Spinal cord (tissue), 10 donors: ENCODE data around the gene UST. TPM values are rescaled to one million over a fixed set of nuclear protein-coding genes. Genes with fewer than 3 reads are reported as not detected.

Experiments used
- DNase-seq, 6 donors: peaks; one replicate each; pipeline versions ENCODE4 v3.0.0 to v3.0.0-alpha.2; 2013 to 2015; ENCODE audit warnings: low spot score in 6 of 6, low read depth in 4 of 6
- H3K27ac ChIP-seq: one replicate; pipeline ENCODE4 v1.5.1; 2013; ENCODE audit warnings: low read depth, low read length, control low read depth
- H3K27me3 ChIP-seq: one replicate; pipeline ENCODE4 v1.6.1; 2013; ENCODE audit warnings: low read length; ENCODE audit not compliant: control insufficient read depth, insufficient read depth
- H3K36me3 ChIP-seq: one replicate; pipeline ENCODE4 v1.6.1; 2013; ENCODE audit warnings: low read length; ENCODE audit not compliant: control insufficient read depth, insufficient read depth
- H3K4me1 ChIP-seq: one replicate; pipeline ENCODE4 v1.6.1; 2013; ENCODE audit warnings: low read length; ENCODE audit not compliant: control insufficient read depth, insufficient read depth
- H3K4me3 ChIP-seq: one replicate; pipeline ENCODE4 v1.5.1; 2013; ENCODE audit warnings: low read depth, low read length, control low read depth
- H3K9me3 ChIP-seq: one replicate; pipeline ENCODE4 v1.6.1; 2013; ENCODE audit warnings: low read length; ENCODE audit not compliant: control insufficient read depth, insufficient read depth
- WGBS: methylation state at CpG from one replicate; pipeline ENCODE4 v1.1.5; 2013; ENCODE audit warnings: missing lambda C conversion rate; ENCODE audit not compliant: insufficient coverage; 5-methylcytosine and 5-hydroxymethylcytosine counted together
- polyA plus RNA-seq, 2 donors: library from polyadenylated mRNA; unstranded; fragments of 120-200 nt; gene quantifications; one replicate each; pipeline ENCODE4 v1.2.1, GENCODE V29; 2013; ENCODE audit not compliant: insufficient read length in 2 of 2
- total RNA-seq, 2 donors: library from RNA; depleted of rRNA in 1 of 2; stranded (reverse); fragments of 120-200 nt in 1 of 2; fragments of >200 nt in 1 of 2; gene quantifications; one replicate each; pipeline versions ENCODE4 v1.2.3 to v1.2.4, GENCODE V29; 2013 to 2014
- donor health status: healthy.

UST gene
- total and polyA plus RNA-seq, 4 donors: 21.5 to 28.9 (median 23.5) TPM

GRCh38 chr6:148708707-148709106 lies 38.1 kb upstream of the UST start:
- no CpG with 5 or more reads among the region's 1 CpG for WGBS
- DNase-seq: peak in 1 of 6 donors; percentile 24
- no peak overlapping the region for H3K4me3 ChIP-seq
- H3K9me3 ChIP-seq: no peaks in the 10 kb centered on the region
- peak overlapping the region; percentile 74 for H3K27ac ChIP-seq
- no peaks in the 10 kb centered on the region for H3K27me3 ChIP-seq
- H3K36me3 ChIP-seq: no peaks in the 10 kb centered on the region
- H3K4me1 ChIP-seq: no peaks in the 10 kb centered on the region

DNA sequence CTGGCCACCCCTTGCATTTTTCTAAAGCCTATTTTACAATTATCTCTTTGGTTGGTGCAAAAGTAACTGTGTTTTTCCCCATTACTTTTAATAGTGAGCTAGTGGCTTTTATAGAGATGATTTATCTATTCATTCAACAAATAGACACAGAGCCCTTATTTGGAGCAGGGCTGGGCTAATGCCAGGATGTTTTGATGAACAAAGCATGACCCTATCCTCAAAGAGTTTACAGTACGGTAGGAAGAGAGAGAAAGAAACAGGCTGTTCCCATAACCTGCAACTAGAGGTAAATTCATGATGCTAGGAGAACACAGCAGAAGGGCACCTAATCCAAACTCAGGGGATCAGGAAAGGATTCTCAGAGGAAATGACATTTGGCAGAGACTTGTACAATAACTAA lies 37.3 kb upstream of the UST start:
- H3K36me3 ChIP-seq: no peaks in the 10 kb centered on the region
- no peak overlapping the region for H3K4me3 ChIP-seq
- peak overlapping the region; percentile 83 for H3K27ac ChIP-seq
- no peak for DNase-seq
- WGBS: no CpG with 5 or more reads among the region's 1 CpG
- no peaks in the 10 kb centered on the region for H3K27me3 ChIP-seq
- H3K9me3 ChIP-seq: no peaks in the 10 kb centered on the region
- no peaks in the 10 kb centered on the region for H3K4me1 ChIP-seq

GRCh38 chr6:148711833-148712654 lies 34.8 kb upstream of the UST start:
- H3K4me1 ChIP-seq: no peaks in the 10 kb centered on the region
- H3K27ac ChIP-seq: no peak overlapping the region
- no peaks in the 10 kb centered on the region for H3K36me3 ChIP-seq
- whole genome bisulfite sequencing: no CpG with 5 or more reads among the region's 5 CpGs
- no peak overlapping the region for H3K4me3 ChIP-seq
- DNase-seq: no peak
- no peaks in the 10 kb centered on the region for H3K27me3 ChIP-seq
- H3K9me3 ChIP-seq: no peaks in the 10 kb centered on the region

DNA sequence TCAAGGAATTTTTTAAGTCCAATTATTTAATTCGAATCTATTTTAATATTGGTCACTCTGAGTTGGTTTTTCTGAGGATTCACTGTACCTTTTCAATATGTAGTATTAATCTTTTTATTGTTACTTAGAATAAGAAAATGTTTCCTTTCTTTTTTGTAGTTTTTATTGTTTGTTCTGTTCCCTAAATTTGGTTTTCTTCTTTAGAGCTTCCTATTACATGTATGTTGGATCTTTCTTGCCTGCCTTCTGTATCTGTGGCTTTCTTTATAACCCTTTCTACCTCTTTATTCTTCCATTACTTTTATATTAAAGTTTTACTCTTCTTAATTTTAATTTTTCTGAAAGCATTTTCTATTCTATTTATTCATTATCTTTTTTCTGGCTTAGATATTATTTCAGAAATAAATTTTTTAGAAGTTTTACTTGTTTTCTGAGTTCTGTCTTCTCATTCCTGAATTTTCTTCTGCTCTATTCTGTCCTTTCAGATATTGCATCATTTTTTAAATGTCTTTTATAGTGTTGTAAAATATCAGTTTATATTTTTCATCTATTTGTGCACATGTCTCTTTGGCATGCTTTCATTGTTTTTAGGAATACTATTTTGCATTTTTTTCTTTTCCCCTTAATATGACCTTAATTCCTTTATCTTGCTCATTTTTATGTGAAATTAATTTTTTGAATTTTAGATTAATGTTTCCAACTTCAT lies 33.6 kb upstream of the UST start:
- no peaks in the 10 kb centered on the region for H3K9me3 ChIP-seq
- no peak overlapping the region for H3K27ac ChIP-seq
- no peaks in the 10 kb centered on the region for H3K27me3 ChIP-seq
- no CpG with 5 or more reads among the region's 1 CpG for WGBS
- no peak for DNase-seq
- H3K4me1 ChIP-seq: no peaks in the 10 kb centered on the region
- no peak overlapping the region for H3K4me3 ChIP-seq
- no peaks in the 10 kb centered on the region for H3K36me3 ChIP-seq

DNA sequence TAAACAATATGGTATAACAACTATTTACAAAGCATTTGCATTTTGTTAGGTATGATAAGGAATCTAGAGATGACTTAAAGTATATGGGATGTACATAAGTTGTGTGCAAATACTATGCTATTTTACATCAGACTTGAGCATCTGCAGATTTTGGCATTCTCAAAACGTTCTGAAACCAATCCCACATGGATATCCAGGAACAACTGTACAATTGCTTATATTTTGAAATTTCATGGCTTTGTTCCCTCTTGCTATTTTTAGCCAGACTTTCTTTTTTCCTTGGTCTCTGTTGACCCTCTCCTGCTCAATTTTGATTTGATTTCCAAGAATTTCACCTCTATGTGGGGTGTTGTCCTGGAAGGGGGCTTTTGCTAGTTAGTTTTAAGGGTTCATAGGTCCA lies 32.9 kb upstream of the UST start:
- no peak overlapping the region for H3K27ac ChIP-seq
- H3K4me1 ChIP-seq: no peaks in the 10 kb centered on the region
- DNase-seq: peak in 1 of 6 donors; percentile 19

GRCh38 chr6:148716811-148717210 lies 30.0 kb upstream of the UST start:
- no peak for DNase-seq
- Histone ChIP-seq H3K9me3 (no peaks in the 10 kb centered on the region), H3K4me1 (no peaks in the 10 kb centered on the region), H3K27me3 (no peaks in the 10 kb centered on the region), H3K27ac (no peak overlapping the region), H3K4me3 (no peak overlapping the region), H3K36me3 (no peaks in the 10 kb centered on the region)
- no CpG with 5 or more reads among the region's 1 CpG for WGBS

More for the DNA sequence above, 32.9 kb upstream of the UST start:
- H3K27me3 ChIP-seq: no peaks in the 10 kb centered on the region
- 67% methylated on average over 1 of the region's 1 CpG for WGBS
- no peaks in the 10 kb centered on the region for H3K9me3 ChIP-seq
- H3K36me3 ChIP-seq: no peaks in the 10 kb centered on the region
- no peak overlapping the region for H3K4me3 ChIP-seq

DNA sequence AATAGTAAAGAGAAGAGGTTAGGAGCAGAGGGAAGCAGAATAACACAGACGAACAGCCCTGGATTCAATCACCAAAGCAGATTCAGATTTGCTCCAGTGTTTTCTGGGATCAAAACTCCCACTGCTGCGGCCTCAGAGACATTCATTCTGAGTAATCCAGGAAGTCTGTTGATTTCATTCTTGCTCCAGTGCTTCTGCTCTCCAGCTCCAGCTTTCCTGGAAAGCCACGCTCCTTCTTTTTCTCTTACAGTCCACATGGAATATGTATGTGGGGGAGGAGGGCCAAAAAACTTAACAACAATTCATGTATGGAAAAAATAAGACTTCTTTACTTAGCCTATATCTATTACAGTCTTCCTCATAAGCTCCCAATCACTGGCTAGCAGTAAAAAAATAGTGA lies 26.4 kb upstream of the UST start:
- no peaks in the 10 kb centered on the region for H3K36me3 ChIP-seq
- H3K4me3 ChIP-seq: no peak overlapping the region
- no peaks in the 10 kb centered on the region for H3K27me3 ChIP-seq
- no peak for DNase-seq
- H3K27ac ChIP-seq: no peak overlapping the region
- WGBS: no CpG with 5 or more reads among the region's 3 CpGs
- peaks cover 5% of the 10 kb centered on the region for H3K9me3 ChIP-seq
- no peaks in the 10 kb centered on the region for H3K4me1 ChIP-seq

DNA sequence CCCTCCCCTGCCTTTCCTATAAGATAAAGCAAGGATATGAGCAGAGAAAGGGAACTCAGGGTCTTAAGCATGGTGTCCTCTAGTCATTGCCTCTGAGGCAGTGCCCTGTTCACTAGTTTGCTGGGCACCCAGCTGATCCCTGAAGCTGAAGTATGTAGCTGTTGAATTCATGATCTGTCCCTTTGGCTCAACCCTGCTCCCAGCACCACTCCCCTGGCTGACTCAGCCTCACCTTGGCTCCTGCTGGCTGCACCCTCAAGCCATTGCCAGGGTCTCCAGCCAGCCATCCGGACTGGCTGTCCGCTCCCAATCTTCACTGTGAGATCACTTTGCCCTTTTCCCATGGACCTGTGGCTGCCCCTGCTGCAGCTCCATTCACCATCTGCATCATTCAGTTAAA lies 25.9 kb upstream of the UST start:
- H3K27ac ChIP-seq: no peak overlapping the region
- H3K4me1 ChIP-seq: no peaks in the 10 kb centered on the region
- no peak overlapping the region for H3K4me3 ChIP-seq
- WGBS: 100% methylated on average over 2 of the region's 2 CpGs
- H3K27me3 ChIP-seq: no peaks in the 10 kb centered on the region
- H3K36me3 ChIP-seq: no peaks in the 10 kb centered on the region
- no peak for DNase-seq
- H3K9me3 ChIP-seq: peaks cover 5% of the 10 kb centered on the region

DNA sequence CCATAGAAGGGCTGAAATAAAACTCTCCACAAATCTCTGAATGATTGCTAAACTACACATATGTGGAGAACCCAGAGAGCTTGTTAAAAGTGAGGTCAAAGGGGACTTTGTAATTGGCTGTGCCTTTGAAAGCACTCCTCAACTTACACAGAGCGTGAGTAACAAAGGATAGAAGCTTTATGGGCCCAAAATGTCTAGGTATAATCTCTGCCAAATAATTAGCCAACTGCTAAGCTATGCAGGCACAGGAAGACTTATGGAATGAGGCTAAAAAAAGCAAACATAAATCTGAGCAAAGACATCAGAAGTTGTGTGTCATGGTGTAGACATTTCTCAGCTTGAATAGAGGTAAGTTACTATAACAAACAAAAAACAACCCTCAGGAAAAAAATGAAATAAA lies 23.3 kb upstream of the UST start:
- Histone ChIP-seq H3K27ac (no peak overlapping the region), H3K36me3 (no peaks in the 10 kb centered on the region), H3K9me3 (peaks cover 12% of the 10 kb centered on the region), H3K4me3 (no peak overlapping the region), H3K27me3 (no peaks in the 10 kb centered on the region), H3K4me1 (no peaks in the 10 kb centered on the region)
- no CpG with 5 or more reads among the region's 1 CpG for WGBS
- no peak for DNase-seq

GRCh38 chr6:148724428-148724827 lies 22.4 kb upstream of the UST start:
- Histone ChIP-seq H3K36me3 (no peaks in the 10 kb centered on the region), H3K27me3 (no peaks in the 10 kb centered on the region), H3K9me3 (peaks cover 12% of the 10 kb centered on the region), H3K27ac (no peak overlapping the region), H3K4me3 (no peak overlapping the region), H3K4me1 (no peaks in the 10 kb centered on the region)
- DNase-seq: no peak
